HG03469 (cell line): Measurements from ENCODE around the gene ZDHHC14.
"Not testable (repeated sequence)": the region's sequence is repeated elsewhere in the genome, so short reads cannot be mapped to it uniquely, and the experiment has no call there.

Experiments used
- ATAC-seq: cut with Tn5 transposase; IDR thresholded peaks from one replicate; pipeline ENCODE4 v1.9.1; 2021; ENCODE audit warnings: mild to moderate bottlenecking, moderate library complexity, moderate number of reproducible peaks; ENCODE audit not compliant: unreplicated experiment

ZDHHC14 gene

DNA sequence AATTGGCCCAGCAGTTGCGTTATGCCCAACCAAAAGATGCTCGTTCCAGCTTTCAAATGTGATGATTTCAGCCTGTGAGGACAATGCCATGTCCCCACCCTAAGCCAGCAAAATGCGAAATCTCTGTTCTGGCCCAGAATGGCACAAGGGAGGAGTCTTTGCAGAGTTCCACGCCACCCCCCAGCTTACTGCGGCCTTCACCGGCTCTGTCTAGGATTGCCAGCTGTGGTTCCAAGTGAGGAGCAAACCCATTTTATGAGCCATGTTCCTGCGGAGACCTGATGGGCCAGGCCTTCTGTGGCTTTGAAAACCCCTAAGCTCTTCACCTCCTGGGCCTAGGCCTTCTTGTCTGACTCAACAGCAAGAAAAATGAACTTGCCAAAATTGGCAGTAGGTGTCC, 295.3 kb downstream of the ZDHHC14 start:
- no peak for ATAC-seq

DNA sequence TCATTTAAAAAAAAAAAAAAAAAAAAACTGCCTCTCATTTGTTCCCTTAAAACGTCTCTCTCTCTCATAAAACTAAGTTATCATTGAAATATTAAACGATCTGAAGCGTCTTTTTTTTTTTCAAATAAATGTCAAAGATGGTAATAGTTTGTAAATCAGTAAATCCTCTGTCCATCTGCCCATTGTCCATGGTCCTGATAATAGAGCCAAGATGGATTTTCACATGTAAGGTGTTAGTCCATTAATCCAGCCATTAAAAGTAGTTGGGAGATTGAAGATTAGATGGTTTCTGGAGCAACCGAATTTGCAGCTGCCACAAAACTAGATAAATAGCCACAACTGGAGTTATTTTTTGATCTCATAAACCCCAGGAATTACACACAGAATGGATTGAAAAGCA, 296.2 kb downstream of the ZDHHC14 start:
- ATAC-seq, result no peak

DNA sequence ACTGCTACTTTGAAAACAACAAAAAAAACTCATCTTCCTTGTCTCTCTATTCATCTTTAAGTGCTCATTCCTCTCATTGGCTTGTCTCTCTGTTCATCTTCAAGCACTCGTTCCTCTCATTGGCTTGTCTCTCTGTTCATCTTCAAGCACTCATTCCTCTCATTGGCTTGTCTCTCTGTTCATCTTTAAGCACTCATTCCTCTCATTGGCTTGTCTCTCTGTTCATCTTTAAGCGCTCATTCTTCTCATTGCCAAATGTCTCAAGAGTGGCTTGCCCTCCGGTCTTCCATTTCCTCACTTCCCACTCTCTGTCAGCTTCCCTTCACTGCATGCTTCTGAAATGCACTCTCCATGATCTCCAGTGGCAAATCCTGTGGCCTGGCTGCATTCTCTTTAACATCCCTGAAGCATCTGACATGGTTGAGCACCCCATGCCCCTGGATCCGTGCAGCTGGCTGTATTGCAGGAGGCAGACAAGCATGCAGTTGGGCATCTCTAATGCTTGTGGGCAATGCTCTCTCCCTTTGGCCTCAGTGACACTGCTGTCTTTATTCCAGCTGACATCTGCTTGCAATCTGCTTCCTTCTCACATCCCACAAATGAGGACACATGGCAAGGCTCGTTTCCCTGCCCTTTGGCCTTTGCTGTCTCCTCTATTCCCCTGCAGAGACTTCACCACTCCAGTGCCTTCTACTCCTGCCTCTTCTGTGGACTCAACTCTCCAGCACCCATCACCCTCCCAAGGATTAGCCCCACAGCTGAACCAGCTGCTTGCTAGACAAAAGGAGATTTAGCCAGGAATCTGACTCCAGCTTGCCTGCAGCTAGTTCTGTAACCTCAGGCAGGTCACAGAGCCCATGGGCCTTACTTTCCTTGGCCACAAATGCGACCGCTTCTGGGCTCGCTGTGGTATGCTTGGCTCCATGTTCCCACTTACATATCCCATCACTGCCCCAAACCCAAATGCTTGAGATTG, 298.9 kb downstream of the ZDHHC14 start:
- ATAC-seq, result no peak

DNA sequence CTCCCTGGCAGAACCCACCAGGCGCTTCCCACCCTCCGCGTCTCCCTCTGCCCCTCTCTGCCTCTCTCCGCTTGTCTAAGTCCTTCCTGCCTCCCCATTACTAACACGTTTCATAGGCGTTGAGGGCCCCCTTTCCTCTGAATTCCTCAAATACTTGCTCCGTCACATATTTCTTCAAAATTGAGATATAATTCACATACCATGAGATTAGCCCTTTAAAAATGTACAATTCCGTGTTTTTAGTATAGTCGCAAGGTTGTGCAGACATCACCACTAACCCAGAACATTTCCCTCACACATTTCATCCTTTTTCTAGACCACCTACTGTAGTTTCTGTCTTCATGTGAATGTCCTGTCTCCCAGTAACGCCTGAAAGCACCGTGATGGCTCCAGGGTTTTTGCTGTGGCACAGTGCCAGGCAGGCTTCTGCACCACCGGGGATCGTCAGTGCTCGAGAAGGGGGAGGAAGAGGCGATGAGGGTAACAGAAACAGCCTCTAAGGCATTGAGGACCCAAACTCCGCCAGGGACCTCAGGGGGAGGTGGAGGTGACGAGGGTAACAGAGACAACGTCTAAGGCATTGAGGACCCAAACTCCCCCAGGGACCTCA, 300.2 kb downstream of the ZDHHC14 start:
- ATAC-seq, result no peak

DNA sequence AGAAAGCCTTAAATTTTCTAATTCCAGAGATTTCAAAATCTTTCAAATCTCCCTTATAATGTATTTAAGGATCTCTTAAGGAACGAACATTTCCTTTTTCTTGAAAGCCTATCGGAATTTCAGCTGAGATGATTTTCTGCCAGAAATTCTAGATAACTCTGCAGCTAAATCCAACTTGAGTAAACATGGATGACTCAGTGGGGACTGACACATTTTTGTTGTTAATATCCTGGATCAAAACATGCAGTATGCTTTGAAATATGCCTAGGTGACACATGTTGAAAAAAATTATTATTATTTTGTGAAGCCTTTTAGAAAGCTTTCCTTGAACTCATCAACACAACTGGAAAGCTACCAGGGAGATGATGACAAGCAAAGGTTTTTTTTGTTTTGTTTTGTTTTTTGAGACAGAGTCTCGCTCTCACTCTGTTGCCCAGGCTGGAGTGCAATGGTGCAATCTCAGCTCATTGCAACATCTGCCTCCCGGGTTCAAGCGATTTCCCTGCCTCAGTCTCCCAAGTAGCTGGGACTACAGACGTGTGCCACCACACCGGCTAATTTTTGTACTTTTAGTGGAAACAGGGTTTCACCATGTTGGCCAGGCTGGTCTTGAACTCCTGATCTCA, 302.0 kb downstream of the ZDHHC14 start:
- no peak for ATAC-seq

DNA sequence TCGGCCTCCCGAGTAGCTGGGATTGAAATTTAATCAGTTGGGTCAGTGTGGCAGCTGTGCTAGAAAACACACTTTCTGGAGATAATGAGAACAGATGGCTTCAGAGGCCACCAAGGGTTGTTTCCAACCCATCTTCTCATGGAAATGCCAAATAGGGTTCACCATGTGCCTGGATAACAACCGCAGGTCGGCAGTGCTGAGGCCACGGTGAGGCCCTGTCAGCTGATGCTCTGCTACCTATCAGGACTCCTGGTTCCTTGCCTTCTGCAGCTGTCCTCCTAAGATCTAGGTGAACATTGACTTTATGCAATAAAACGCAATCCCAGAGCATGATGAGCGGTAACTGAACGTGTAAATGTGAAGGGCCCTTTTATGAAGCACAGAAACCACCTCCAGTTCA, 302.7 kb downstream of the ZDHHC14 start:
- no peak for ATAC-seq

DNA sequence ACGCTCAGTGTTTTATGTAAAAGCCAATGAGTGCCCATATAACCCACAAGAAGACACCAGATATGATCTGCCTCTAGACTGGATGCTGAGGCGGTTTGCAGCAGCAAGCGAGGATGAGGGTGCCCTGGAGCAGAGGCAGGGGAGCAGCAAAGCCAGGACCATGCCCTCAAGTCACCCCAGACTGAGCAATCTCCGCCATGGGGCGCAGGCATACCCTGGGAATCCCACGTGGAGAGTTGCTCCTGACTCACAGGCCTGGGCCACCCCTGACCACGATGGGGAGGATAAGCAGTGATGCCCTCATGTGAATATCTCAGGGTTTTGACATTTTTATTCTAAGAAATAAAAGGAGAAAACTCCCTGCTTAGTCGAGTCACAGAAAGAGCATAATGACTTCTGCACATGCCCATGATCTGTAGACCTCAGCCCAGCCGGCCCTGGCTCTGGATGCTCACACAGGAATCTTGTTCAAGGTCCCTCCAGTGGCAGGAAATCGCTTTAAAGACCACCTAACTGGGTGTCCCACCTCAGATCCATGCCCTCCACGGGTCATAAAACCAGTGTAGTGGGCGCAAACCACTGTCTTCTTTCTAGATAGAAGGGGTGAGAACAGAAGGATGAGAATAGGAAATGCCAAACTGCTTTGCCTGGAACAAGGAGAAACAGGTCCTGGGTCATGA, 303.8 kb downstream of the ZDHHC14 start:
- ATAC-seq, result no peak

DNA sequence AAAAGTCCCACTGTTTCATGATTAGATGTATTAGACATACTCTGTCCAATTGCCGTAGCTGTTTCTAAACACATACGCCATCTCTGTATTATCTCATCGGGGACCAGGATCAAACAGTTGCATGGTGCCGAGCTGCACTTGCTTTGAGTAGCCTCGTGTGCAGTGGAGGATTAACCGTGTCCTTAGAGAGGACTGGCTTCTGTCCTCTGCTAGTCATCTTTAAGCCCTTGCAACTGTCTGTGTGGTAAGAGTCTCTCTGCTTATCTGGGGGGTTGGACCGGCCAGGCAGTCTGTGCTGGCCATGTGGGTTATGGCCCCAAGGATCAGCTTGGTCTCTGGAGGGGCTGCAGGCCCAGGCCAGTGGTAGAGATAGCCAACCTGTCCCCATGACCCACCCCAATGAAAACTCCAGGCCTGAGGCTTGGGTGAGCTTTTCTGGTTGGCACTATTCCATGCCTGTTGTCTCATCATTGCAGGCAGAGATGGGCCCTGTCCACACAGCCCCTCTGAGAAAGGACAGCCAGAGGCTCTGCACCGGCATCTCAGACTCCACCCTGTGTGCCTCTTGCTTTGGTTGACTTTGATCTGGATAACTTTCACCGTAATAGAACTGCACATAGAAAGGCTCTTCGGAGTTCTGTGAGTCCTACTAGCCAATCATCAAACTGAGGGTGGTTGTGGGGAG, 304.7 kb downstream of the ZDHHC14 start:
- ATAC-seq, result no peak

DNA sequence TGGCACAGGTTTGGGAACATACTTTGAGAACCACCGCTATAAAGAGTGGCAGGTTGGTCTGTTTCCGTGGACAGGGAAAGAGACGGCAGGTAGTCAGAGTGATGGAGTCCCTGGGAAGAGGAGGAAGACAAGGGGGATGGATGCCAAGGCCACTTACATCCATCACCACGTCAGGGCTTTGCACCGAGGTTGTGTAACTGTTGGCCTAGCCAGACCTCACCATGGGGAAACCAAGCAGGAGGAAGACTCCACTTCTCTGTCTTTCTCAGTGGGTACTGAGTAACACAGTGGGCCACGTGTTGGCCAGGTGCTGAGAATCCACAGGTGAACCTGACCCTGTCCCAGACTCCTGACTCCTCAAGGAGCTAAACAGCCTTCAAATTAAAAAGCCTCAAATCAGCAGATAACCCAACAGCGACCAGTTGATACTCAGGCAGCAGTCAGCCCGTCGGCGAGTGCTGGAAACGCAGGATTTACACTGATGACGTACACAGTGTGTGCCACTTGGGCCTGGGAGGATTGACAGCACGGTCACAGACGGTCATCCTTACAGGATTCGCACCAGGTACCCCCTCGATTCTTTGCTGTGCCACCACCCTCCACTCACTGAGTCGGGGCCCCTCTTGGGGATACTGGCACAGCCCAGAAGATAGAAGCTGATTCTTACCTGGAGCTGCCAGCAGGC, 307.4 kb downstream of the ZDHHC14 start:
- no peak for ATAC-seq

DNA sequence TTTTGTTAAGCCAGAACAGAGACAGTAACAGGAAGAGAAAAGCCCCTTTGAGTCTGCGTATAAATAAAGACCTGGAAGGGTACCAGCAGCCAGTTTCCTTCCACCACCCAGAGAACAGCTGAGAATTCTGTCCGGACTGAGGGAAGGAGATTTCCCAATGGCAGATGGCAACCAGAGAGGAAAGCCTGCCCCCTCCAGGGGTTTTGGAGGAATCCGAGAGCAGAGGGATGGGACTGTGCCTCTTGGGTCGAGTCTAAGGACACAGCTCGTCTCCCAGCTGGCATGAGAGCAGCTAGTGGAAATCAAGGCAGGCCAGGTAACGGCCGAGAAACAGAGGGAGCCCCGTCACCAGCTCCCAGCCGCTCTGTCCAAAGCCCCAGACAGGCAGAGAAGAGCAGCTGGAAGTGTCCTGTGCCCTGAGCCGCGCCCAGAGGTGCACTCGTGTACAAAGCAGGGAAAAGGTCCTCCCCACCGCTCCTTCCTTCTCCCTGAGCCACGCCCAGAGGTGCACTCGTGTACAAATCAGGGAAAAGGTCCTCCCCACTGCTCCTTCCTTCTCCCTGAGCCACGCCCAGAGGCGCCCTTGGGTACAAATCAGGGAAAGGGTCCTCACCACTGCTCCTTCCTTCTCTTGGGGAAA, 308.1 kb downstream of the ZDHHC14 start:
- ATAC-seq, result no peak

DNA sequence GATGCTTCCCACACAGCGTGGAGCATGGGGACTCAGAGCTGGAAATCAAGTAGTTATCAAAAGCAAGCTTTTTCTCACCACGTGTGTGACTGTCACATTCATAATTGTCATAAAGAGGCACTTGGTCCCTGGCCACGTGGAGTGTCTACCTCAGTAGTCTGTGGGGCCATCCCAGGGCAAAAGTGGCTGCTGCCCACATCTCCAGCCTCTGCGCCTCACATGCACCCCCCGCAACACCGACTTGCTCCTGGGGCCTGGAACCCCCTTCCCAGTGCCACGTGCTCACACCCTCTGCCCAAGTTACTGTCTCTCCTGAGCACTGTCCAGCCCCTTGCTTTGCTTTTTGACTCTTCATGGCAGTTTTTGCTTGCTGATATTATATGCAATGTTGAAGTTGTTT, 308.9 kb downstream of the ZDHHC14 start:
- ATAC-seq, result no peak

DNA sequence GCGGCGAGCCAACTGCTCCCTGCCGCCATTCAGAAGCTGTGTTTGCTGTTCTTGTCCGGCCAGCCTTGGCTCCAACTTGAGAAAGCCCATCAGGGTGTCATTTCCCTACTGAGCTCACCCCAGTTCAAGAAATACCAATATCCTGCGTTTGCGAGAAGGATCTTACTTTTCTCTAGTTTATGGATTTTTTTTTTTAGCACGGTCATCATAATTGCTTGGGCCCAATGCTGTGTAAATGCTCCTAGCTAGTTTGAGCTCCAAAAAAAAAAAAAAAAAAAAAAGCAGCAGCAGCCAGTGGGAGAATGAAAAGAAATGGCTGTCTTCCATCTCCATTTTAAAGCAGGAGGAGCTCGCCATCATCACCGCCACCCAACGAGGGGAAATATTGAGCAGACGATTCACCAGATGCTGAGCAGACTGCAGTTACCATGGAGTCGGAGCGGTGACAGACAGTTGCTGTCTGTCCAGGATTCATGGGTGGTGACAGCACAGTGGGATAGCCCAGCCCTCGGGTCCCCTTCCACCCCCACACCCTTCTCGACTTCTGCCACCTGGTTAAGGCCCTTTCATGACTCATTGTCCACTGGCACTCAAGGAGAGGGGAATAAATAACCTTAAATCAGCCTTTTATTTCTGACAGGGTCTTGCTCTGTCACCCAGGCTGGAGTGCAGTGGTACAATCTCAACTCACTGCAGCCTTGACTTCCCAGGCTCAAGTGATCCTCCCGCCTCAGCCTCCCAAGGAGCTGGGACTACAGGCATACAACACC, 309.6 kb downstream of the ZDHHC14 start:
- ATAC-seq, result no peak

DNA sequence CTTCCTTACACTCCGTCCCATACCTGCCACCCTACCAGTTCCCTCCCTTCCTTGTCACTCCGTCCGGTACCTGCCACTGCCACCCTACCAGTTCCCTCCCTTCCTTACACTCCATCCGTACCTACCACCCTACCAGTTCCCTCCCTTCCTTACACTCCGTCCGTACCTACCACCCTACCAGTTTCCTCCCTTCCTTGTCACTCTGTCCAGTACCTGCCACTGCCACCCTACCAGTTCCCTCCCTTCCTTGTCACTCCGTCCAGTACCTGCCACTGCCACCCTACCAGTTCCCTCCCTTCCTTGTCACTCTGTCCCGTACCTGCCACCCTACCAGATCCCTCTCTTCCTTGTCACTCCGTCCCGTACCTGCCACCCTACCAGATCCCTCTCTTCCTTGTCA, 310.6 kb downstream of the ZDHHC14 start:
- not testable (repeated sequence) for ATAC-seq

DNA sequence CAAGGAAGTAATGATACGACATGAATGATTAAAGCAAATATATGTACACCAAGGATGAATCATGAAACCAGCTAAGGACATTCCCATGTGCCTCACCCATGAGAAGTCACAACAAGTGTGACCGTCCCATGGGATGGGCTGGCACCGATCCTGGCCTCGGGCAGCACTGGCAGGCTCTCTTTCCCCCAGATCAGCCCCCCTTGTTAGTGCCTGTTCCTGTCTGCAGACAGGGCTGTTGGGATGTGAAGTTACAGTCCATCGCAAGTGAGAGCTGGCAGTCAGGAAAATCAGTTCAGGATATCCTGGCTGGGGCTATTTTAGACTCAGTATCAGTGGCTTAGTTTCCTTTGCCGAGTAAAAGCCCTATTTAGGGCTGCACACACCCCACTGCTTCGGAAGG, 312.9 kb downstream of the ZDHHC14 start:
- ATAC-seq, result no peak

DNA sequence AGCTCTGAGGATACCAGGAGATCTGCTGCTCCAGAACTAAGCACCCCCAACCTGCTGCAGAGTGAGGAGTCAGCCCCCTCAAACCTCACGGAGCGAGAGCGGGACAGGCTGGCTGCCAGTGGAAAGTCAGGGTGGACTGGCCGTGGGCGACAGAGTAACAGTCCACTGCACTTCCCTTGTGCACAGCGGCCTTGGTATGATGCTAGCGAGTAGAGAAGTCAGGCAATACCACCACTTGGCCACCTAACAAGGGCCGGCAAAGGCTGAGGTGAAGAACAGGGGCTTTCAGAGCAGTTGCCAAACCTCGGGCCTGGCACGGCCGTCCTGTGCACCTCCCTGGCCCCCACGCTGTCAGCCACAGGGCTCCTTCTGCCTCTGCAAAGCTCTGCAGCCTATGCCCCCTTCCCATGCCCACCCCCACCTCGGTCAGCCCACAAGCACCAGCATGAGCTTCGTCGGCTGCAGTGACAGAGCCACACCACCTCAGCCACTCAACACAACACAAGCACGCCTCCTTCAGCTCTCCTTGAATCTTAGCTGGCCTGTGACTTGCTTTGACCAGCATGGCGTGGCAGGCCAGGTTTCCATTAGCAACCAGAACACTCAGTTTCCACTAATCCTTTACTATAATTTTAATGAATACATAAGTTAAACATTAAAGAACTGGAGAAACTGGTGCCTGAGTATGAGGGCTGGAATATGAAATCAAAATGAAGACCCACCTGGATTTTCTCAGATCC, 314.5 kb downstream of the ZDHHC14 start:
- ATAC-seq, result no peak

DNA sequence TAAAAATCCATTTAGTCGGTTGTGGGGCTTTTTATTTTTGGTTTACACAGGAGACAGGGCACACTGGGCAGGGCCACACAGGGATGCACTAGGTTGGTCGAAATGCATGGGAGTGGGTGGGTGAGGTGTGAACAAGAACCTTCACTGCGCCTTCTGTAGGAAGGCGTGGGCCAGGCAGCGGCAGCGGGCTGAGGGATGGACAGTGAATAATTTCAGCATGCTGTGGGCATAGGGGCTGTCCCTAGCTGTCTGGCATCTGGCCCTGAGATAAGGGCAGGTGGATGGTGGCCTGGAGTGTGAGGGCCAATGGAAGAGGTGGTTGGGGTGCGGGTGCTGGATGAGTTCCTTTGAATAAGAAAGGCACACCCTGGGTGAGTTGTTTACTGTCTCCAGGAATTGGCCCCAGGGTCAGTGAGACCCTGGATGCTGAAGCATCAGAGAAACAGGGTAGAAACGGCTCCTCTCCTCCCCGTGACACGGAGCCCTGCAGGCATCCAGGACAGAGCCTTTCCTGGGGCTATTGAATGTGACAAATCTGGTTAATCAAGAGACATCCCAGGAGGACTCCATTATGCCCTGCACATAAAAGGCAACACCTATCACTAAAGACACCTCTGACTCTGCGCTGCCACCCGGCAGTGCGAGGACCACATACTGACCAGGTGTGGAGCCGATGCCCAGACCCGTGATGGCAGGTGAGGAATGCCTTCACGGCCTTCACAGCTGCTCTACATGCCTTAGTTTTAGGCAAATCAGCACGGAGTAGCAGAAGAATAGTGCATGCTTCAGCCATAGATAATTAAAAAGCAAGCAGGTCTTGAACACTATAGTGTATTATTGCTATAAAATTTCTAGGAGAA, 319.0 kb downstream of the ZDHHC14 start:
- ATAC-seq, result no peak

DNA sequence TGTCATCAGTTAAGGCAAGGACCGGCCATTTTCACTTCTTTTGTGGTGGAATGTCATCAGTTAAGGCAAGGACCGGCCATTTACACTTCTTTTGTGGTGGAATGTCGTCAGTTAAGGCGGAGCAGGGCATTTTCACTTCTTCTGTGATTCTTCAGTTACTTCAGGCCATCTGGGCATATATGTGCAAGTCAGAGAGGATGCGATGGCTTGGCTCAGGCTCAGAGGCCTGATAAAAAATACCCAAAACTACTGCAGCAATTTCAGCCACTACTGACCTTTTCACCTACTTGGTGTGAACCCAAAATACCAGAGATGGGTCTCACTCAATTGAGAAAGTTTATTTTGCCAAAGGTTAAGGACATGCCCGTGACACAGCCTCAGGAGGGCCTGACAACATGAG, 325.4 kb downstream of the ZDHHC14 start:
- not testable (repeated sequence) for ATAC-seq
